Neural crest cell (in vitro differentiated cells): ENCODE results near the gene FRMD4B. TPM values are rescaled to one million over a fixed set of nuclear protein-coding genes. Genes with fewer than 3 reads are reported as not detected.

Experiments used
- DNase-seq: peaks from one replicate; pipeline ENCODE4 v3.0.0; 2021; ENCODE audit warnings: low read depth, mixed read lengths, low spot score
- H3K27ac Mint-ChIP-seq: one replicate; pipeline ENCODE4 v1.8.0; 2021; ENCODE audit warnings: mild to moderate bottlenecking, mixed read lengths; ENCODE audit not compliant: unreplicated experiment
- H3K27me3 Mint-ChIP-seq: 2 replicates; pipeline ENCODE4 v1.8.0; 2021; ENCODE audit warnings: low read depth, mild to moderate bottlenecking, mixed read lengths
- H3K36me3 Mint-ChIP-seq: 2 replicates; pipeline ENCODE4 v1.8.0; 2021; ENCODE audit warnings: low read depth, mild to moderate bottlenecking, mixed read lengths
- H3K4me1 Mint-ChIP-seq: 2 replicates; pipeline ENCODE4 v1.8.0; 2021; ENCODE audit warnings: mixed read lengths
- H3K4me3 Mint-ChIP-seq: one replicate; pipeline ENCODE4 v1.8.0; 2021; ENCODE audit warnings: mild to moderate bottlenecking, mixed read lengths
- H3K9me3 Mint-ChIP-seq: 2 replicates; pipeline ENCODE4 v1.8.0; 2021; ENCODE audit warnings: mixed read lengths
- long read RNA-seq: library from polyadenylated mRNA; unstranded; transcript quantifications from one replicate; pipeline ENCODE4 v2.0.0, GENCODE V29; 2020
- total RNA-seq: library from RNA; stranded (reverse); gene quantifications from 2 replicates; pipeline ENCODE4 v1.2.1, GENCODE V29; 2021
- TF ChIP-seq, protein P1 (sequence below): fragments of 200-600 bp; sonication (generic); conservative IDR thresholded peaks from 2 replicates; pipeline ENCODE4 v1.5.0; 2021; ENCODE audit warnings: antibody characterized with exemption, mild to moderate bottlenecking

FRMD4B gene
- 17.2 and 18.5 TPM in 2 replicates for total RNA-seq
- long read RNA-seq, partial matches to known transcripts, result 19 of 29 reads
- long read RNA-seq, other reads (novel, unspliced or antisense), result 10 of 29 reads

GRCh38 chr3:69385723-69386555 is at the start of gene FRMD4B:
TSS of gene FRMD4B (minus strand) at chr3:69386088. CDS start at chr3:69385989, 99 bp downstream.
- Mint-ChIP-seq H3K4me1 (peaks cover 29% of the 10 kb centered on the region), H3K4me3 (peak within 1 kb of the TSS; percentile 85), H3K27ac (no peak within 1 kb of the TSS), H3K27me3 (peaks cover 51% of the 10 kb centered on the region), H3K9me3 (no peaks in the 10 kb centered on the region), H3K36me3 (no peaks in the 10 kb centered on the region)
- DNase-seq, result peak; percentile 29
- TF ChIP-seq, protein P1, sequence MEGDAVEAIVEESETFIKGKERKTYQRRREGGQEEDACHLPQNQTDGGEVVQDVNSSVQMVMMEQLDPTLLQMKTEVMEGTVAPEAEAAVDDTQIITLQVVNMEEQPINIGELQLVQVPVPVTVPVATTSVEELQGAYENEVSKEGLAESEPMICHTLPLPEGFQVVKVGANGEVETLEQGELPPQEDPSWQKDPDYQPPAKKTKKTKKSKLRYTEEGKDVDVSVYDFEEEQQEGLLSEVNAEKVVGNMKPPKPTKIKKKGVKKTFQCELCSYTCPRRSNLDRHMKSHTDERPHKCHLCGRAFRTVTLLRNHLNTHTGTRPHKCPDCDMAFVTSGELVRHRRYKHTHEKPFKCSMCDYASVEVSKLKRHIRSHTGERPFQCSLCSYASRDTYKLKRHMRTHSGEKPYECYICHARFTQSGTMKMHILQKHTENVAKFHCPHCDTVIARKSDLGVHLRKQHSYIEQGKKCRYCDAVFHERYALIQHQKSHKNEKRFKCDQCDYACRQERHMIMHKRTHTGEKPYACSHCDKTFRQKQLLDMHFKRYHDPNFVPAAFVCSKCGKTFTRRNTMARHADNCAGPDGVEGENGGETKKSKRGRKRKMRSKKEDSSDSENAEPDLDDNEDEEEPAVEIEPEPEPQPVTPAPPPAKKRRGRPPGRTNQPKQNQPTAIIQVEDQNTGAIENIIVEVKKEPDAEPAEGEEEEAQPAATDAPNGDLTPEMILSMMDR, result peak; percentile 44

DNA sequence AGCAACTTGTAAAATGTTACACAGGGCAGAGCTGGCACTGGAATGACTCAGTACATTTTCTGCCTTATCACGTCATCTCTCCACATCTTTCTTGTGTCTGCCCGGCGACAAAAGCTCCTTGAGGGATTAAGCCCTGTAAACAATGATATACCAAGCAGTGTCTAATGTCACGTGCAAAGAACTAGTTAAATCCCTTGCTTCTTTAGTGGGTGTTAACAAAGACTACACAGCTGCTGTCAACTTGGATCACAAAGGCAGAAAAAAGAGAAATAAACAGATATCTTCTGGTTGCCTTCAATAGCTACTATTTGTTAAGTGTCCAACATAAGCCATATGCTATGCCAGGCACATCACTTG is 48.1 kb upstream of the FRMD4B start:
- TF ChIP-seq, protein P1, result no peak
- Mint-ChIP-seq H3K27ac (no peak overlapping the region), H3K4me3 (no peak overlapping the region), H3K4me1 (peaks cover 7% of the 10 kb centered on the region), H3K27me3 (no peaks in the 10 kb centered on the region), H3K36me3 (no peaks in the 10 kb centered on the region), H3K9me3 (no peaks in the 10 kb centered on the region)
- DNase-seq, result no peak

DNA sequence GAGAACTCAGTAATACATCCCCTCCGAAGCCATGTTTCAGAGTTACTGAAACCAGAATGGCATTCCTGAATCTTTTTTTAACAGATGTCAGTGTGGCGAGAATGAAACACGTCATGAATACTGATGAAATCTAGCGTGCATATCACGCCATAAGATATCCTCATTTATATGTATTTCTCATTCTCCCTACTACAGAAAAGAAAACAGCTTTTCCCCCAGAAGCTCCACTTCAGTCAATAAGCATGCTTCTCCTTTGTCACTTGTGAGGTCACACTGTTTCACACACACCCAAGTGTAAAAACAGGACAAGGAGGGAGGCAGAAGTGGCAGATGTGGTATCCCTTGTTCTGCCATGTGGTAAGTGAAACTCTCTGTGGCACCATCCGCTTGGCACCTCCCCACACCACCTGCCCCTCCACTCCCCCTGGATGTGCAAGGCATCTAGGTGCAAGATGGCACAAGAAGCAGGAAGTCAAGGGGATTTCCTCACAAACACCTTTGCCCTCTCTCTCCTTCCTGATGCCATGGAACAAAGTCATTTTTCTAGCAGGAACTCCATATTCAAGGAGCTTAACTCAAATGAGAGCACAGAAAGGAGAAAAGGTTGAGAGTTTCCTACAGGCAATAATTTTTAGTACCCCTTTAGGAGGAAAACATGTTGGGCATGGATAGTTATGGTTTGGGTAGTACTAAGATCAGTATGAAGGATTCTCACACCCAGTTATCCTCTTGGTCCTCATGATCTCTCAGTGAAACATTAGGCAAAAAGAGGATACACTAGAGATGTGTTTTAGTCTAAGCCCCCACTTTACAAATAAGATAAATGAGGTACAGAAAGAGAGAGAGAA is 47.5 kb upstream of the FRMD4B start:
- DNase-seq, result no peak
- H3K27ac Mint-ChIP-seq, result no peak overlapping the region
- peaks cover 7% of the 10 kb centered on the region for H3K4me1 Mint-ChIP-seq
- no peaks in the 10 kb centered on the region for H3K36me3 Mint-ChIP-seq
- H3K9me3 Mint-ChIP-seq, result no peaks in the 10 kb centered on the region
- H3K4me3 Mint-ChIP-seq, result no peak overlapping the region
- TF ChIP-seq, protein P1, result no peak
- no peaks in the 10 kb centered on the region for H3K27me3 Mint-ChIP-seq

DNA sequence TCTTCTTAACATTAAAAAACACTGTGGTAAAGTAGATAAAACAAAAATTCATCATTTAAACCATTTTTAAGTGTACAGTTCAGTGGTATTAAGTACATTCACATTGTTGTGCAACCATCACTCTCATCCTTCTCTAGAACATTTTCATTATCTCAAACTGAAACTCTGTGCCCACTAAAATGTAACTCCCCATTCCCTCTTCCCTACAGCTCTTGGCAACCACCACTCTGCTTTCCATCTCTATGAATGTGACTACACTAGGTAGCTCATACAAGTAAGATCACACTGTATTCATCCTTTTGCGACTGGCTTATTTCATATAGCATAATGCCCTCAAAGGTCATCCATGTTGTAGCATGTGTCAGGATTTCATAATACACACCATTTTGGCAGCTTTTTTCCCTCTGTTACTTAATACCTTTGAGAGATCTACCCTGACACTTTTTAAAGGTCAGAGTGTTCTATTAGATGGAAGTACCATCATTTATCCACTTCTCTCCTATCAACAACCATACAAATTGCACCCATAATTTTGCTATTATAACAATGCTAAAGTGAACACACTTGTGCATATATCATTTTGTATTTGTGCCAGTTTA is 42.9 kb upstream of the FRMD4B start:
- peaks cover 3% of the 10 kb centered on the region for H3K4me1 Mint-ChIP-seq
- H3K4me3 Mint-ChIP-seq, result no peak overlapping the region
- H3K9me3 Mint-ChIP-seq, result no peaks in the 10 kb centered on the region
- no peaks in the 10 kb centered on the region for H3K36me3 Mint-ChIP-seq
- no peak overlapping the region for H3K27ac Mint-ChIP-seq
- TF ChIP-seq, protein P1, result no peak
- DNase-seq, result no peak
- H3K27me3 Mint-ChIP-seq, result no peaks in the 10 kb centered on the region

GRCh38 chr3:69426967-69427304 is 41.0 kb upstream of the FRMD4B start:
- no peaks in the 10 kb centered on the region for H3K4me1 Mint-ChIP-seq
- no peaks in the 10 kb centered on the region for H3K9me3 Mint-ChIP-seq
- TF ChIP-seq, protein P1, result peak; percentile 41
- DNase-seq, result no peak
- no peak overlapping the region for H3K4me3 Mint-ChIP-seq
- H3K27me3 Mint-ChIP-seq, result no peaks in the 10 kb centered on the region
- H3K27ac Mint-ChIP-seq, result no peak overlapping the region
- no peaks in the 10 kb centered on the region for H3K36me3 Mint-ChIP-seq
